ENCODE data around the gene ANKIB1. TPM values are rescaled to one million over a fixed set of nuclear protein-coding genes. Genes with fewer than 3 reads are reported as not detected.
"Not testable (repeated sequence)": the region's sequence is repeated elsewhere in the genome, so short reads cannot be mapped to it uniquely, and the experiment has no call there.

Gene ANKIB1
- total RNA-seq, 1 donor from 2014 or later = 58.7 TPM

DNA sequence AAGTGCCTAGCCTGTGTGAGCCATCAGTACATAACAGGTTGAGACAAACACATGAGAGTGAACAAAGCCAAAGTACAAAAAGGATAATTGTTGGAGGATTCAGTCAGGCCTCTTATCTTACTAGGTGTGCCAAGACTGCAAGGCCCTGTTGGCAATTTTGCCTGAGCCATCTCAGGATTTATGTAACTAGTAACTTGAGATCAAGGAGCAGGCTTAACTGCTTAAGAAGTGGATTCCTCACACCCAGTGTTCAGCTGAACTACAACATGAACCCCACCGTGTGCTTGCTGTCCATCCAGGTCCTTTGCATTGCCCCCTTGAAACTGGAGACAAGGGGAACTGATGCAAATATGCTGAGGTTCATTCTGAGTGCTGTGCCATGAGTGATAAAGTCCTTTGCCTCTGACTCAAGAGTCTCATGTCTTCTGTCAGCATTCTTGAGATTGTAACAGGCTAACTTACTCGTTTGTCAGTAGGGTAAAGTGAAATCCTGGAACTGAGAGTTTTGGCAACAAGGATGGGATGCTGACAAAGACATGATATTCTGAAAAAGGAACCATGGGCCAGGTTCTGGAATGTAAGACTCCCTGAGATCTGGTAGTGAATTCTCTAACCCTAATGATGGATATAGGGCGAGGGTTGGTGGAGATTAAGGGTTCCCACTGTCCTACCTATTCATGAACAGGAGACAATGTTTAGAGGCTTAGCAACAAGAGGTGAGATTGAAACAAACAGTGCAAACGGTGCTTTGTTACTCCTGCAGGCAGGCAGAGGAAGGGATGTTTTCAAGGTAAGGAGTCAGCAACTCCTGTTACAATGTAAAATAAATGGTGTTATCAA lies 157.4 kb downstream of the ANKIB1 start:
- Mint-ChIP-seq H3K4me3 (no peak overlapping the region), H3K9me3 (no peaks in the 10 kb centered on the region), H3K4me1 (ENCODE audit: unreplicated experiment) (no peaks in the 10 kb centered on the region), H3K27me3 (no peaks in the 10 kb centered on the region), H3K27ac (peak overlapping the region; percentile 4), H3K36me3 (peaks cover 13% of the 10 kb centered on the region)
- TF ChIP-seq, protein P1, sequence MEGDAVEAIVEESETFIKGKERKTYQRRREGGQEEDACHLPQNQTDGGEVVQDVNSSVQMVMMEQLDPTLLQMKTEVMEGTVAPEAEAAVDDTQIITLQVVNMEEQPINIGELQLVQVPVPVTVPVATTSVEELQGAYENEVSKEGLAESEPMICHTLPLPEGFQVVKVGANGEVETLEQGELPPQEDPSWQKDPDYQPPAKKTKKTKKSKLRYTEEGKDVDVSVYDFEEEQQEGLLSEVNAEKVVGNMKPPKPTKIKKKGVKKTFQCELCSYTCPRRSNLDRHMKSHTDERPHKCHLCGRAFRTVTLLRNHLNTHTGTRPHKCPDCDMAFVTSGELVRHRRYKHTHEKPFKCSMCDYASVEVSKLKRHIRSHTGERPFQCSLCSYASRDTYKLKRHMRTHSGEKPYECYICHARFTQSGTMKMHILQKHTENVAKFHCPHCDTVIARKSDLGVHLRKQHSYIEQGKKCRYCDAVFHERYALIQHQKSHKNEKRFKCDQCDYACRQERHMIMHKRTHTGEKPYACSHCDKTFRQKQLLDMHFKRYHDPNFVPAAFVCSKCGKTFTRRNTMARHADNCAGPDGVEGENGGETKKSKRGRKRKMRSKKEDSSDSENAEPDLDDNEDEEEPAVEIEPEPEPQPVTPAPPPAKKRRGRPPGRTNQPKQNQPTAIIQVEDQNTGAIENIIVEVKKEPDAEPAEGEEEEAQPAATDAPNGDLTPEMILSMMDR (conservative IDR thresholded peaks at IDR 0.05) = no peak
- DNase-seq (ENCODE audit: extremely low spot score, unreplicated experiment) = no peak

DNA sequence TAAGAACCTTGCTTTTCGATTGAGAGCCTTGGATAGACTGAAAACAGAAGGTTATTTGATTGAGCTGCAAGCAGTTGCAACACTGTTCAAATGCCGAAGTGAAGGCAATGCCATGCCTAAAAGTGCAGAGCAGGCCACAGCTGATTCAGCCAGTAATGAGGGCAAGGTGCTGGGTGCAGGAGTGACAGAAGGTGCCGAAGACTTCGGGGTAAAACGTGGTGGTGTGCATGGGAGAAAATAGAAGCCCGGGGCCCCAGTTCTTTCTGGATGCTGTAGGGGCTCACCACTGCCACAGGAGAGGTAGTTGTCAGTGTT lies 157.9 kb downstream of the ANKIB1 start:
- Mint-ChIP-seq H3K27me3 (no peaks in the 10 kb centered on the region), H3K36me3 (peaks cover 7% of the 10 kb centered on the region), H3K9me3 (no peaks in the 10 kb centered on the region), H3K4me1 (ENCODE audit: unreplicated experiment) (no peaks in the 10 kb centered on the region), H3K4me3 (no peak overlapping the region), H3K27ac (peak overlapping the region; percentile 4)
- no peak for DNase-seq (ENCODE audit: extremely low spot score, unreplicated experiment)
- TF ChIP-seq, protein P1 (conservative IDR thresholded peaks at IDR 0.05) = no peak

DNA sequence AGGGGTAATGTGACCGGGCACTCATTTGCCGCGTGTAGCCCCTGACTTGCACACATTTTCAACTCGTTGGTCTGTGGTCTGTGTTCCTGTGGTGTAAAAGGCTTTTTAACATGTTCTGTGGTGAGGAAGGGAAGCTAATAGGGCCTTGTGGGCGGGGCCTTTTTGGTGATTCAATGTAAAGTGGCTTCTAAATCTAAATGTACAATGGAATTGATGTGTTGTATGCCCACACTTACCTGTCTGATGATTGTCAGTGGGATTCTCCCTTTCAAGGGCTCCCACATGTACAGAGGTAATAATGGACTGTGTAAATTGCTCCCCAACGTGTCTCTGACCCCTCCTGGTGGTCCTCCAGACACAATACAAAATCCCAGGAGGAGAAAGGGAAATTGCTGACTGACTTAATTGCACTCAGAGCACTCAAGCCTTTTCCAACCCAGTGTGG lies 158.4 kb downstream of the ANKIB1 start:
- no peak for DNase-seq (ENCODE audit: extremely low spot score, unreplicated experiment)
- no peak overlapping the region for H3K27ac Mint-ChIP-seq
- no peak overlapping the region for H3K4me3 Mint-ChIP-seq
- TF ChIP-seq, protein P1 (conservative IDR thresholded peaks at IDR 0.05) = no peak
- no peaks in the 10 kb centered on the region for H3K9me3 Mint-ChIP-seq
- peaks cover 6% of the 10 kb centered on the region for H3K36me3 Mint-ChIP-seq
- H3K4me1 Mint-ChIP-seq (ENCODE audit: unreplicated experiment) = no peaks in the 10 kb centered on the region
- H3K27me3 Mint-ChIP-seq = no peaks in the 10 kb centered on the region

DNA sequence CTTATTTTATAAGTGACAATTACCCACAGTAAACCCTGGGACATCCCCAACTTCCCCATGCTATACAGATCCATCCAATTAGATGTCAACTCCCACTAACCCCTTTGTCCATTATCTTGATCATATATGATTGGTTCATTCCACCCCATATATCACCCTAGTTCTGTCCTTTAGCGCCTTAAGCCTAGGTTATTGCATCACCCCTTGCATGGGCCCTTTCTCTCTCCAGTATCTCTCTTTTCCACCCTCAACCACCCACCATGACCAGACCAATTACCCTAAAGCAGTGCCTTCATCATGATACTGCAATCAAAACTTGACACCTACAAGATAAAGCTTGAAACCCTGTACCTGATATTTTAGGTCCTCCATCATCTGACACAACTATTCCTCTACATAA lies 163.6 kb downstream of the ANKIB1 start:
- no peak overlapping the region for H3K4me3 Mint-ChIP-seq
- H3K9me3 Mint-ChIP-seq = no peaks in the 10 kb centered on the region
- H3K36me3 Mint-ChIP-seq = no peaks in the 10 kb centered on the region
- H3K27ac Mint-ChIP-seq = no peak overlapping the region
- H3K4me1 Mint-ChIP-seq (ENCODE audit: unreplicated experiment) = no peaks in the 10 kb centered on the region
- TF ChIP-seq, protein P1 (conservative IDR thresholded peaks at IDR 0.05) = no peak
- DNase-seq (ENCODE audit: extremely low spot score, unreplicated experiment) = no peak
- no peaks in the 10 kb centered on the region for H3K27me3 Mint-ChIP-seq

DNA sequence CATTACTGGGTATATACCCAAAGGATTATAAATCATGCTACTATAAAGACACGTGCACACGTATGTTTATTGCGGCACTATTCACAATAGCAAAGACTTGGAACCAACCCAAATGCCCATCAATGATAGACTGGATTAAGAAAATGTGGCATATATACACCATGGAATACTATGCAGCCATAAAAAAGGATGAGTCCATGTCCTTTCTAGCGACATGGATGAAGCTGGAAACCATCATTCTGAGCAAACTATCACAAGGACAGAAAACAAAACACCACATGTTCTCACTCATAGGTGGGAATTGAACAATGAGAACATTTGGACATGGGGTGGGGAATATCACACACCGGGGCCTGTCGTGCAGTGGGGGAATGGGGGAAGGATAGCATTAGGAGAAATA lies 164.4 kb downstream of the ANKIB1 start:
- H3K4me1 Mint-ChIP-seq (ENCODE audit: unreplicated experiment); H3K9me3 Mint-ChIP-seq; H3K27ac Mint-ChIP-seq; H3K27me3 Mint-ChIP-seq; H3K4me3 Mint-ChIP-seq; DNase-seq (ENCODE audit: extremely low spot score, unreplicated experiment); H3K36me3 Mint-ChIP-seq: not testable (repeated sequence)

DNA sequence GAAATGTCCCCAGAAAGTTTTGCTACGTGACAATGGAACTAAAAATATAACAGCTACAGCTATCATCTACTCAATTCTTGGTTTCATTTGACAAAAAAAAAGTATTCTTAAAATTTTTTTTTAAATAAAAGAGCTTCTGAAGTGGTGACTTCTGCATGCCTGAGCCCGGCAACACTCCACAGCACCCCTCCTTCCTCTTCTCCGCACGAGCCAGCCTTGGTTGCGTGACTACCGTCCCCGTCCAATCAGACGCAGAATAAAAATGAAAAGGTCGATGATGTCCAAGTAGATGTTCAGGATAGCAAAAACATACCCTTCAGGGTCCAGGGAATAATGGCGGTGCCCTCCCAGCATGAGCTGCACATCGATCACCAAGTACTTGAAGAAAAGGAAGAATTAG lies 167.0 kb downstream of the ANKIB1 start:
- Mint-ChIP-seq H3K4me3 (no peak overlapping the region), H3K36me3 (no peaks in the 10 kb centered on the region), H3K4me1 (ENCODE audit: unreplicated experiment) (no peaks in the 10 kb centered on the region), H3K27me3 (no peaks in the 10 kb centered on the region), H3K27ac (no peak overlapping the region), H3K9me3 (no peaks in the 10 kb centered on the region)
- TF ChIP-seq, protein P1 (conservative IDR thresholded peaks at IDR 0.05) = no peak
- no peak for DNase-seq (ENCODE audit: extremely low spot score, unreplicated experiment)

Measured in type B pancreatic cell (in vitro differentiated cells).